ENCODE results near the gene C16orf54. TPM values are rescaled to one million over a fixed set of nuclear protein-coding genes. Genes with fewer than 3 reads are reported as not detected.
"Not testable (repeated sequence)": the region's sequence is repeated elsewhere in the genome, so short reads cannot be mapped to it uniquely, and the experiment has no call there.

Gene C16orf54
- total RNA-seq, 1 donor from 2014 or later, result 18.5 TPM

- Mint-ChIP-seq H3K4me3 (ENCODE audit: low read depth) (no peak overlapping the region), H3K27me3 (ENCODE audit: low read depth) (no peaks in the 10 kb centered on the region), H3K4me1 (ENCODE audit: low read depth) (peaks cover 5% of the 10 kb centered on the region), H3K9me3 (no peaks in the 10 kb centered on the region), H3K36me3 (ENCODE audit: low read depth) (peaks cover 15% of the 10 kb centered on the region), H3K27ac (no peak overlapping the region)
- intact Hi-C loops (cut with micrococcal nuclease), result no loop called here
- no peak for DNase-seq (ENCODE audit: low spot score)
Measured at GRCh38 chr16:29694384-29695195, 51.2 kb downstream of the C16orf54 start.

GRCh38 chr16:29692606-29693005 is 53.2 kb downstream of the C16orf54 start:
- H3K9me3 Mint-ChIP-seq; H3K4me3 Mint-ChIP-seq (ENCODE audit: low read depth); H3K27ac Mint-ChIP-seq; intact Hi-C loops (cut with micrococcal nuclease); DNase-seq (ENCODE audit: low spot score); H3K27me3 Mint-ChIP-seq (ENCODE audit: low read depth): not testable (repeated sequence)
- H3K36me3 Mint-ChIP-seq (ENCODE audit: low read depth), result peaks cover 17% of the 10 kb centered on the region
- peaks cover 11% of the 10 kb centered on the region for H3K4me1 Mint-ChIP-seq (ENCODE audit: low read depth)

Other genes with a start within 250 kb of the C16orf54 start
- gene NPIPB12, start 239.6 kb downstream of the C16orf54 start, total RNA-seq, result 76.6 and 94.1 TPM in 2 replicates
- gene SPN, start 82.7 kb downstream of the C16orf54 start, total RNA-seq, result 254 and 258 TPM in 2 replicates
- gene QPRT, start 66.8 kb downstream of the C16orf54 start, total RNA-seq, result 24.1 and 29.0 TPM in 2 replicates
- gene ZG16, start 32.3 kb upstream of the C16orf54 start, total RNA-seq, result not detected in 2 replicates
- 132 and 136 TPM in 2 replicates for gene KIF22, start 44.8 kb upstream of the C16orf54 start, total RNA-seq
- gene MAZ, start 60.5 kb upstream of the C16orf54 start, total RNA-seq, result 387 and 388 TPM in 2 replicates
- gene PRRT2, start 66.2 kb upstream of the C16orf54 start, total RNA-seq, result 1.8 and 2.0 TPM in 2 replicates
- 27.6 and 29.5 TPM in 2 replicates for gene PAGR1, start 70.2 kb upstream of the C16orf54 start, total RNA-seq
- gene MVP, start 74.5 kb upstream of the C16orf54 start, total RNA-seq, result 130 and 135 TPM in 2 replicates
- gene CDIPT, start 117.2 kb upstream of the C16orf54 start, total RNA-seq, result 64.2 and 66.6 TPM in 2 replicates
- 0.11 and 0.55 TPM in 2 replicates for gene SEZ6L2, start 153.6 kb upstream of the C16orf54 start, total RNA-seq
- gene ASPHD1, start 154.5 kb upstream of the C16orf54 start, total RNA-seq, result 2.1 and 2.2 TPM in 2 replicates
- gene KCTD13, start 180.2 kb upstream of the C16orf54 start, total RNA-seq, result 39.7 and 47.5 TPM in 2 replicates
- 52.1 and 59.0 TPM in 2 replicates for gene TMEM219, start 216.1 kb upstream of the C16orf54 start, total RNA-seq
- gene TAOK2, start 227.9 kb upstream of the C16orf54 start, total RNA-seq, result 36.0 and 36.5 TPM in 2 replicates
- 40.3 and 40.7 TPM in 2 replicates for gene HIRIP3, start 249.6 kb upstream of the C16orf54 start, total RNA-seq